Stomach (tissue), 4 donors: ENCODE results near the gene CYP24A1.

Experiments
- CTCF ChIP-seq, 7 experiments: fragments of 450-650 bp in 4 of 7; fragments of 200-600 bp in 3 of 7; sonication (generic) in 3 of 7; IDR thresholded peaks; one replicate each; pipeline ENCODE4 v1.5.1; 2016 to 2019; ENCODE audit warnings: antibody characterized with exemption in 7 of 7, control low read depth in 2 of 7, mild to moderate bottlenecking in 1 of 7
- EP300 ChIP-seq: sonication (generic); formaldehyde crosslinking; IDR thresholded peaks from one replicate; pipeline ENCODE4 v1.6.1; 2017; ENCODE audit warnings: antibody characterized with exemption
- POLR2A ChIP-seq, 4 donors: fragments of 450-650 bp; IDR thresholded peaks; one replicate each; pipeline ENCODE4 v1.6.1; 2016; ENCODE audit warnings: antibody characterized with exemption in 4 of 4, control low read depth in 2 of 4, mild to moderate bottlenecking in 1 of 4, moderate library complexity in 1 of 4
- POLR2AphosphoS5 ChIP-seq, 3 donors: sonication (generic); formaldehyde crosslinking; IDR thresholded peaks; one replicate each; pipeline ENCODE4 v1.6.1; 2016; ENCODE audit warnings: antibody characterized with exemption in 3 of 3

- no peak for TF ChIP-seq CTCF (IDR thresholded peaks at IDR 0.05)
- no peak for TF ChIP-seq POLR2A (IDR thresholded peaks at IDR 0.05)
- no peak for TF ChIP-seq POLR2AphosphoS5 (IDR thresholded peaks at IDR 0.05)
- TF ChIP-seq EP300: no peak
Measured at GRCh38 chr20:54172856-54173652, 732 bp downstream of the CYP24A1 start.
